GM12892 (cell line): ENCODE data around the gene CPZ.

Experiments
- POLR2A ChIP-seq: IDR thresholded peaks from 2 replicates; pipeline ENCODE4 v1.6.1; 2011; ENCODE audit warnings: low read depth, low read length, control low read depth
- POLR2AphosphoS5 ChIP-seq: IDR thresholded peaks from 2 replicates; pipeline ENCODE4 v1.6.1; 2011; ENCODE audit warnings: low read depth, low read length, control low read depth
- TAF1 ChIP-seq: IDR thresholded peaks from 2 replicates; pipeline ENCODE4 v1.6.1; 2011; ENCODE audit warnings: low read depth, mild to moderate bottlenecking, control low read depth, low read length, borderline replicate concordance

GRCh38 chr4:8651661-8652180 is 59.2 kb downstream of the CPZ start:
- TF ChIP-seq POLR2A (no peak), POLR2AphosphoS5 (no peak), TAF1 (no peak)
